HK-2 (cell line): Measurements from ENCODE around the gene PHEX.

Experiments used
- DNase-seq: peaks from one replicate; pipeline ENCODE4 v3.0.0-alpha.2; 2018; ENCODE audit not compliant: unreplicated experiment

Gene PHEX

GRCh38 chrX:22105231-22105630, 73.1 kb downstream of the PHEX start:
- no peak for DNase-seq

GRCh38 chrX:22105971-22106370, 73.8 kb downstream of the PHEX start:
- no peak for DNase-seq

GRCh38 chrX:22109442-22109841, 77.3 kb downstream of the PHEX start:
- DNase-seq, result no peak

GRCh38 chrX:22110729-22111494, 78.8 kb downstream of the PHEX start:
- DNase-seq, result peak; percentile 34

- no peak for DNase-seq
Observed at GRCh38 chrX:22116605-22117546, 84.8 kb downstream of the PHEX start.

- no peak for DNase-seq
Observed at GRCh38 chrX:22117633-22118032, 85.5 kb downstream of the PHEX start.

- DNase-seq, result no peak
Observed at GRCh38 chrX:22118161-22118830, 86.2 kb downstream of the PHEX start.

GRCh38 chrX:22121161-22121560, 89.0 kb downstream of the PHEX start:
- no peak for DNase-seq

- no peak for DNase-seq
Observed at GRCh38 chrX:22122510-22122909, 90.4 kb downstream of the PHEX start.

- no peak for DNase-seq
Observed at GRCh38 chrX:22124098-22124497, 92.0 kb downstream of the PHEX start.

GRCh38 chrX:22125481-22125880, 93.4 kb downstream of the PHEX start:
- DNase-seq, result no peak

- DNase-seq, result no peak
Observed at GRCh38 chrX:22126327-22126726, 94.2 kb downstream of the PHEX start.

- DNase-seq, result no peak
Observed at GRCh38 chrX:22128961-22129360, 96.8 kb downstream of the PHEX start.

- peak; percentile 63 for DNase-seq
Observed at GRCh38 chrX:22134681-22135080, 102.6 kb downstream of the PHEX start.

GRCh38 chrX:22135171-22135711, 103.1 kb downstream of the PHEX start:
- DNase-seq, result no peak

GRCh38 chrX:22135994-22136684, 104.0 kb downstream of the PHEX start:
- DNase-seq, result peak; percentile 56

GRCh38 chrX:22136711-22137110, 104.6 kb downstream of the PHEX start:
- no peak for DNase-seq

- DNase-seq, result no peak
Observed at GRCh38 chrX:22139822-22140221, 107.7 kb downstream of the PHEX start.

- no peak for DNase-seq
Observed at GRCh38 chrX:22141047-22141730, 109.1 kb downstream of the PHEX start.

- no peak for DNase-seq
Observed at GRCh38 chrX:22147214-22147613, 115.1 kb downstream of the PHEX start.

GRCh38 chrX:22147942-22148341, 115.8 kb downstream of the PHEX start:
- no peak for DNase-seq
